HG02938 (cell line): ENCODE data around the gene AHCY.

ENCODE experiments used
- ATAC-seq: cut with Tn5 transposase; IDR thresholded peaks from one replicate; pipeline ENCODE4 v1.9.1; 2021; ENCODE audit warnings: mild to moderate bottlenecking, moderate library complexity; ENCODE audit not compliant: unreplicated experiment

AHCY gene

DNA sequence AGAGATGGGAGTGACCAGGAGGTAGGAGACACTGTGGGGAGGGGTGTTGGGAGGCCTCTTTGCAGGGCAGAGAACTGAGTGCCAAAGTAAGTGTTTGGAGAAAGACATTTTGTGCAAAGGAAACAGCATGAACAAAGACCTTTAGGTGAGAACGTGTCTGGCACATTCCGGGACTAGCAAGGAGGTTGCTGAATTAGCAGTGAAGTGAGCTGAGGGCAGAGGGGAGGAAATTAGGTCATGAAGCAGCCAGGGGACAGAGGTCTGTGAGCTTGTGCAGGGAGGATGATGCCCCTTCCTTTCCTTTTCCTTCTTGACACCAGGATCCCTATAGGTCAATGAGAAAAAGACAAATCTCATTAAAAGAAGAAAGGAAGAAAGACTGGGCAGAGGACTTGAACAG lies 21.4 kb upstream of the AHCY start:
- no peak for ATAC-seq

DNA sequence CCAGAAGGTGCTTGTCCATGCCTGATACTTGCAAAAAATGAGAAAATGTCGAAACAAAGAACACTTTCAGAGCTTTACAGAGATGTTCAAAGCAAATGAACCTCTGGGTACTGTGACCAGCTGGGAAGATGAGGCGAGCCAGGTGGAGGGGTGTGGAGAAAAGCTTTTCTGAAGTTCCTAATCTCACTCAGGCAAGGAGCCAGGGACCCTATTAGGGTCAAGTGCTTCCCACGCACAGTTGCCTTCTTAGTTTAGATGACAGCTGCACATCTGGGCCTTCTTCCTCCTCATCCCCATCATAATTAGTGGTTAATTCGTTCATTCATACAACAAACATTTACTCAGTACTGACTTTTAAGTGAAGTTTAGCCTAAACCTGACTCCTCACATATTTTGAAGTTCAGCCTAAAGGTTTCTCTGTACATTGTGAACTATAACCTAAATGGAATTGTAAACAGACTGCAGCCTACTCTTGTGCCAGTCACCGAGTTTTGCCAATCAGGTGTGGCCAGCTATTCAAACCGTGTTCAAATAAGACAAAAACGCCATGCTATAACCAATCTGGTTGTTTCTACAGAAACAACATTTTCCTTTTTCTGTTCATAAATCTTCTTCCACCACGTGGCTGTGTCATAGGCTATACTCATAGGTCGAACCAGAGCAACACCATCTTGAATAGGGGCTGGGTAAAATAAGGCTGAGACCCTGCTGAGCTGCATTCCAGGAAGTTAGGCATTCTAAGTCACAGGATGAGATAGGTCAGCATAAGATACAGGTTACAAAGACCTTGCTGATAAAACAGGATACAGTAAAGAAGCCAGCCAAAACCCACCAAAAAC lies 19.3 kb upstream of the AHCY start:
- no peak for ATAC-seq

DNA sequence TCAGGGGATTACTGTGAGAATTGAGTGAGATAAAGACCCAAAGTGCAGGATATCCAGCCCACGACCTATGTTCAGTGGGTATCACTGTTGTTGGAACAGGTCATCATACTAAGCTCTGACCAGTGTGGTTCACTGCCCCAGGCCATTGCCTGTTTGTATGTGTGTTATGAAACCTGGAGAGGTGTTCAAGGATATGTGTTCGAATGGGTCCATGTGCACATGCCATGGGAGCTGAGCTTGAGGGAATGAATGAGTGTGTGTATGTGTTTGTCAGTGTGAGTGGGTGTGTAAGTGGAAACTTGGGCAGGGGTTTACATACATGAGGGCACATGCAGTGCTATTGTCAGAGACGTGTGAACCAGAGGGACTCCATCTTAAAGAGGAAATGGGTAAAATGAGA lies 17.7 kb upstream of the AHCY start:
- no peak for ATAC-seq

DNA sequence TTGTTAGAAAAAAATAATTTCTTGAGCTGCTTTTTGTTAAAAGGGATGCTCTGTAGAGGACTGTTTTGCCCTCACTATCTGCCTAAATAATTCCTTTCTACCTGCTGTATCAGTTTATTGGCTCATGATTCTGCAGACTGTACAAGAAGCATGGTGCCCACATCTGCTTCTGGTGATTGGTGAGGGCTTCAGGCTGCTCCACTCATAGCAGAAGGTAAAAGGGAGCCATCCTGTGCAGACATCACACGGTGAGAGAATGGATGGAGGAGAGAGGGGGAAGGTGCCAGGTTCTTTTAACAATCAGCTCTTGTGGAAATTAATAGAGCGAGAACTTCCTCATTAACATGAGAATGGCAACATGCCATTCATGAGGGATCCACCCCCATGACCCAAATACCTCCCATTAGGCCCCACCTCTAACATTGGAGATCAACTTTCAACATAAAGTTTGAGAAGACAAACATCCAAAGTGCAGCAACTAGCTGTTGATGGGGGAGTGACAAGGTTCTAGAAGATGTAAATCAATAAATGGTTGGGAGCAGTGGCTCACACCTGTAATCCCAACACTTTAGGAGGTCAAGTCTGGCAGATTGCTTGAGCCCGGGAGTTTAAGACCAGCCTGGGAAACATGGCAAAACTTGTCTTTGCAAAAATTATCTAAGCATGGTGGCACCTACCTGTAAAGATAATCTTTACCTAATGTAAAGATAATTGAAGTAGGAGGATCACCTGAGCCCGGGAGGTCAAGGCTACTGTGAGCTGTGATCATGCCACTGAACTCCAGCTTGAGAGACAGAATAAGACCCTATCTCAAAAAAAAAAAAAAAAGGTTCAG lies 15.7 kb upstream of the AHCY start:
- no peak for ATAC-seq

DNA sequence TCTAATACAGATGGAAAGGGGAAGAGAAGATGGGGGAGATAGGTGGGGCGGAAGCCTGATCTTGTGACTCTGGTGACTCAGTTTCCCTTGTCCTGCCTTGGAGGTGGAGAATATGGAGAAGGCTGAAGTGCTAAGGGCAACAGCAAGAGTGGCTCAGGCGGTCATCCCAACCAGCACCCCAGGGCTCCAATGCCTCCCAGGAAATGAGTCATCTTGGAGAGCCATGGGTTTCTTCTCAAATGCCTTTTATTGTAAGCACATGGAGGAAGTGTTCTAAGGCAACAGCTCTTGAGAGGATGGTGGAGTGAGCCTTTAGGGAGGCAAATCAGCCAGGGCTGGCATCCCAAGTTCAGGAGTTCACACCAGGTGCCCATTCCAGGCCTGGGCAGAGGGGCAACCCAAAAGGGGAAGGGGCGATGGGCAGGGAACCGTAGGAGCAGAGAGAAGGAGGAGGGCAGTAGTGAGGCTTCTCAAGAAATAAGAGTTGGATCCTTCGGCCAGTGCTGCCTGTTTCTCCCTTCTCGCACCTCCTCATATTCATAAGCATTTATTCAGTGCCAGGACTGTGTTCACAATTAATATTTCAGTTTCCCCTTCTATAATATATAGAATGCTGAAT lies 13.2 kb upstream of the AHCY start:
- no peak for ATAC-seq

DNA sequence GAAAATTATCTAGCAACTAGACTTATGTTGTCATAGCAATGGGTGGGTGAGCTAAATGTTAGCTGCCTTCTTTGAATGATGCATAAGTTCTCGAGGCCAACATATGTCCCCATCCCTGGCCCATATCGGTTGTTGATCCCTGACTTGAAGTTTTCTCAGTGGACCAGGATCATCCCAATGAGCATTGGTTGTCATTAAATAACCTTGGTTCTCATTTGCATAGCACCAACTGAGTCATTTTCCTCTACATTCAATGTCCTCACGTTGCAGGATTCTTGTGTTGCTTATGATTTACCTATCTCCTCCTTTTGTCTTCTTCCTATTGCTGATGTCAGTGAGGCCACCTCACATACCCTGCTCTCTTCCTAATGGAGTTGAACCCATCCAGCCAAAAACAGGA lies 12.1 kb upstream of the AHCY start:
- no peak for ATAC-seq

DNA sequence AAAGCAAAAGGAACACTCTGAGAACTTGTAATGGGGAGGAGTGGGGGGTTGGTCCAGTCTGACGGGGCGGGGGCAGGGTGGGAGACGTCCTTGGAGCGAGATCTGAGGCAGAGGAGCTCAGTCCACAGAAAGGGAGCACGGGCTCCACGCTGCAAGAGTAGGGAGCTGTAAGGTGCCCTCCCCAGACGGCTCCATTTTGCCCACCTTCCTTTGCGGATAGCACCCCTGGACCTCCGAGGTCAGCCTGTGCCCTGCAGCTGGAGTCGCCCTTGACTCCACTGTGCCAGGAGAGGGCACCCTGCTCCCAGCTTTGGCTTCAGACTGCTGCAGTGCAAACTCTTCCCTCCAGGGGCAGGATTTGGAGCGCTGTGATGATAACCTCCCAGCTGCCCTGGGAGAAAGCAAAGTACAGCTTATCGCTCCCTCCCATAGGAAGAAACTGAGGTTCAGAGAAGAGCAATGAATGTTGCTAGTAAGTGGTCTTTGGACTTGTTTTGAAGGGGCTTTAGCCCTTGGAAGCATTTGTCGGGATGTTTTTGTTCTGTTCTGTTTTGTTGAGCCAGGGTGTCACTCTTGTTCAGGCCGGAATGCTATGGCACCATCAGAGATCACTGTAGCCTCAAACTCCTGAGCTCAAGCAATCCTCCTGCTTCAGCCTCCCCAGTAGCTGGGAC lies 9.5 kb upstream of the AHCY start:
- peak; percentile 75 for ATAC-seq

DNA sequence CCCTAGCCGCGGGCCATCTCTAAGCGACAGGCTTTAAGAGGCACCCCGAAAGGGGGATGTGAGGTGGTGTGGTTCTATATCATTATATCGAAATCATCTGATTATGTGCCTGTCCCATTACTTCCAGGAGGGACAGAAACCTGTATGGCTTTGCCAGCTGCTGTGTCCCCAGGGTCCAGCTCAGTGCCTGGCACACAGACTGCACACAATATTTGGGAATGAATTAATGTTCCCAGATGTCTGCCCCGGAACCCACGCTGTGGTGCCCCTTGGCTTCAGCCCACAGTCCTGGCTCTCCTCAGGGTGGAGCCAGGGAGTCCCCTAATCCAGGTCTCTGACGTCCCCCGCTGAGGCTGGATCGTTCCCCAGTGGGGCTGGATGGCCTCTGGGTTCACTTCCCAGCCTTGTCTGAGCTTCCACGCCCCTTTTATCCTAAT lies 8.9 kb upstream of the AHCY start:
- no peak for ATAC-seq

DNA sequence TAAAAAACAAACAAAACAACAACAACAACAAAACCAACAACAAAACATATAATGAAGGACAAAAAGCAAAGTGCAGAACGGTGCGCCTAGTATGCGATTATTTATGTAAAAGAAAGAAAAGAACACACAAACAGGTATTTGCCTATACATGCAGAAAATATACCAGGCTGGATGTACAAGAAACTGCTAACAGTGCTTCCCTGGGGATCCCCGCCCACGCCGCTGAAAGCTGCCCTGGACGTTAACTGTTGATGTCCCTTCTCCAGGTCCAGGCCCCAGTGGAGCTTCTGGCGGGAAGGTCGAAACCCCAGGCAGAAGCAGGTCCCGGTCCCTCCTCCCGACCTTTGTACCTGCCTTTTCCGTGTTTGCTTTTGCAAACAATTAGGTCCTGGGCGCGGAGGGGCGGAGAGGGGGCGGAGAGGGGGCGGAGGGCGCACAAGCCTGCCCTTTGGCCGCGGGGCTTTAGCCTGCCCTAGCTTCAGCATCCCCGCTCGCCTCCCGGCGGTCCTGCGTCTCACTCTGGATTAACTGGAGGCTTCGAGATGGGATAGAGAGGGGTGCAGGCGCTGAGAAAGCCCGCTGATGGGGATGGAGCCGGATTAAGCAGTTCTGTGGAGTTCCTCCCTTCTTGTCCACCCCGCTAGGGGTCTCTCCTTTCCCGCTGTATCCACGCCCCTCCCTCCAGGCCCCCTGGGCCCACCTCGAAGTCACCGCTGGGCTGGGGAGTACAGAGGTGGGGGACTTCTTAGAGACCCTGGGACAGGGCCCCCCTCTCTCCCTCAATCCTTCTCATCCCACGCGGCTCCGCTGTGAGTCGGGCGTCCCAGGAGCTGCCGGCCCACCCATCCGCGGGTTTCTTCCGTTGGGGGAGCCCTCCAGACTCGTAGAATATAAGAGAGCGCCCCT lies 8.2 kb upstream of the AHCY start:
- no peak for ATAC-seq

DNA sequence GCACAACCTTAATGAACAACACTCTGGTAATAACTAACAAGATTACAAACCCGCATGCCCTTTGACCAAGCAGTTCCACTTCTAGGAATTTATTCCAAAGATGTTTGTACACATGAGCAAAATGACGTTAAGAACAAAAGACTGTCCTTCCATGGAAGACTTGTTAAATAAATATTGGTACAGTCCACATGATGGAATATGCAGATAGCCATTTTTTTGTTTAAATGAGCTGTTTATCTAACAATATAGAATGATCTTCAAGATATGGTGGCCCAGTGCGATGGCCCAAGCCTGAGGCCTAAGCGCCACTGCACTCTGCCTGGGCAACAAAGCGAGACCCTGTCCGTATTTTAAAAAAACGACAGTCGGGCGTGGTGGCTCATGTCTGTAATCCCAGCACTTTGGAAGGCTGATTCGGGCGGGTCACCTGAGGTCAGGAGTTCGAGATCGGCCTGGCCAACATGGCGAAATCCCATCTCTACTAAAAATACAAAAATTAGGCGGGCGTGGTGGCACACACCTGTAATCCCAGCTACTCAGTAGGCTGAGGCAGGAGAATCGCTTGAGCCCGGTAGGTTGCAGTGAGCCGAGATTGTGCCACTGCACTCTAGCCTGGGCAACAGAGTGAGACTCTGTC lies 7.4 kb upstream of the AHCY start:
- no peak for ATAC-seq

DNA sequence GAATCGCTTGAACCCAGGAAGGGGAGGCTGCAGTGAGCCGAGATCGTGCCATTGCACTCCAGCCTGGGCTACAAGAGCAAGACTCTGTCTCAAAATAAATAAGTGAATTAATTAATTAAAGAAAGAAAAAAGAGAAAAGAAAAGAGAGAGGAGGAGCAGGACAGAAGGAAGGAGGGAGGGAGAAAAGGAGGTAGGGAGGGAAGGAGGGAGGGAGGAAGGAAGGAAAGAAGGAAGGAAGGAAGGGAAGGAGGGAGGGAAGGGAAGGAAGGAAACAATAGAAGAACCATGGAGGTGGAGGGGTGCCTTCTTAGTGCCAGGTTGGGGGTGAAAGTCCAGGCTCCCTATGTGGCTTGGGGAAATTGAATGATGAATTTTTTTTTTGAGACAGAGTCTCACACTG lies 6.5 kb upstream of the AHCY start:
- ATAC-seq, result no peak

DNA sequence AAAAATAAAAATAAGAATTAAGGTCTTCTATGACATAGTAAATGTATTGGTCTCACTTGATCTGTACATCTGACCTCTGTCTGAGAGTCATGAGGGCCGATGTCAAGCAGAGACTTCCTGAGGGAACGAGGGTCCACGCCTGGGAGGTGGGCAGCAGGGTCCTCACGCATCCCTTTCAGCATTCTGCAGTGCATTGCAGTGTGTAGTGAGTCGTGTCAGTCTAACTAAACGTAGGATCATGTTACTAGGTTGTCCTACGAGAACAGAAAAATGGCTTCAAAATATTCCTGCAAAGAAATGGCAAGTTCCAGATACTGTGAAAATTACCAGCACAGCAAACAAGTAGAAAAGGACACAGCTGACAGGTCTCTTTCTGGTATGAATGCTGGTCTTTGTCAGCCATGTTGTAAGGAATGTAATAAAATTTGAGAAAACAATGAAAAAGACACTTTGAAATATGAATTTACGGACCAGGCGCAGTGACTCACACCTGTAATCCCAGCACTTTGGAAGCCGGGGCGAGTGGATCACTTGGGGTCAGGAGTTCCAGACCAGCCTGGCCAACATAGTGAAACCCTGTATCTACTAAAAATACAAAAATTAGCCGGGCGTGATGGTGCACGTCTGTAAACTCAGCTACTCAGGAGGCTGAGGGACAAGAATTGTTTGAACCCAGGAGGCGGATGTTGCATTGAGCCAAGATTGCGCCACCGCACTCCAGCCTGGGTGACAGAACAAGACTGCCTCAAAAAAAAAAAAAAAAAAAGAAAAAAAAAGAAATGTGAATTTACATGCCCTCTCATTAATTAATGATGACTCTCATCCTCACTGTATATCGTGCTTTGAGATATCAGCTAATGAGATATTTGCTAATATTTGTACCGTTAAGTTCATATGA lies 2.4 kb upstream of the AHCY start:
- ATAC-seq, result no peak

DNA sequence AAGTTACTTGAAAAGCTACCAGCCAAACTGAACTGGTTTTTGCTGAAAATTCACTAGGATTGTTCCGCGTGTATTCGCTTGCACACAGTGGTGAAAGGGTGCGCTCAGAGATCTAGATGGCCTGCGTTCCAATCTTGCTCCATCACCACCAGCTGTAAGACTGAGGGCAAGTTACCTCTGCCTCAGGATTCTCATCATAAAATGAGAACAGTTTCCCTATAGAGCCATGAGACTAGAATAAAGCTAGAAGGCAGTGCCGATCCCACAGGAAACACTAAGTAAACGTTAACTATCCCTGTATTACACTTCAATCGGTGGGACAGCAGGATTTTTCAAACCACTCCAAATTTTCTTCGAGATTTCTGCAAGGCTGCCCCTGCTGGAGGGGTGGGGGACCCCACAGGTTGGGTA lies 838 bp downstream of the AHCY start:
- ATAC-seq, result no peak

DNA sequence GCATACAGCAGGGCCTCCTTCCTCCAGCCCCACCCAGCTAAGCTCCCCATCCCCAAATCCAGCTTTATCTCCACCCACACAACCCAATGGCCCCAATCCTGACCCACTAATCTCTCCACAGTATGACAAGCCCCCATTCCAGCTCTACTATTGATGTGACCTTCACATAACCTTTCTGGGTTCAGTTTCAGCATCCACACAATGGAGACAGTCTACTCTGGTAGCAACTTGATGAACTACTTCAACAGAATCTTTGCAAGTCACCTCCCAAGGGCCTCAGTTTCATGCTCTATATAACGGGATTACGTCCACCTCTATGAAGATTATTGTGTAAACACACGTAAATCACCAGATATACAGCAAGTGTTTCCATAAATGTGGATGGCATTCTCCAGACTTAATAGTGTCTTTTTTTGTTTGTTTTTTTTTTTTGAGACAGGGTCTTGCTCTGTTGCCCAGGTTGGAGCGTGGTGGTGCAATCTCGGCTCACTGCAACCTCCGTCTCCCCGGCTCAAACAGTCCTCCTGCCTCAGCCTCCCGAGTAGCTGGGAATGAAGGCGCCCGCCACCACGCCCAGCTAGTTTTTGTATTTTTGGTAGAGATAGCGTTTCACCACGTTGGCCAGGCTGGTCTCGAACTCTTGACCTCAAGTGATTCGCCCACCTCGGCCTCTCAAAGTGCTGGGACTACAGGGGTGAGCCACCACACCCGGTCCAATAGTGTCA lies 1.4 kb downstream of the AHCY start:
- no peak for ATAC-seq

DNA sequence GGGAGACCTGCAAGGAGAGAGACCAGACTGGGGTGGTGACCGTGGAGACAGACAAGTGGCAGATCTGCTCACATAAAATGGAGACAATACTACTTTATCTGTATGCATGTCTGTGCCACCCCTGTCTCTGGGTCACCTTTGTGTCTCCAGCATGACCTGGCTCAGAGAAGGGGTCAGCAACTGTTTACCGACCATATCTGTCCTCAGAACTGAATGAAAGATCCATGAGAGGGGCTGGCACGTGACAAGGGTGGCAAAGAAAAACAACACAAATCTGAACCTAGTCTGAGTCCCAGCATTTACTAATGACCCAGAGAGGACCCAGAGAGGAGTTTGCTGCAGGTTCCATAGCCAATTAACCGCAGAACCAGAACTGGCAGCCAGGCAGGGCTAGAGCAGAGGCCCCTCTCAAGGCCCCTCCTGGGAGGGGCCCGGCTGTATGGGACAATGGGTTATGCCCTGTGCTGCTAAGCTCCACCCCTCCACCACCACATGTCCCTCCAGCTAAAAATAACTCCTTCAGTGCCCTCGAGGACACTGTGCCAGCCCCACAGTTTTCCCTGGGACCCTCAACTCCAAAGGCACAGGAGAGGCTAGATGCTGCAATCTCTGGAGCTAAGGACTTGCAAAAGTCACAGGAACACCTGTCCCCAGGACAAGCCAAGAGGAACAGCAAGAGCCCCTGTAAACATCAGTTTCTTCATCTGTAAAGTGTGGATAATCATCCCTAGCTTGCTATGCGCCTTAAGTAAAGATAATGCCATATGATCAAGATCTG lies 2.2 kb downstream of the AHCY start:
- no peak for ATAC-seq

DNA sequence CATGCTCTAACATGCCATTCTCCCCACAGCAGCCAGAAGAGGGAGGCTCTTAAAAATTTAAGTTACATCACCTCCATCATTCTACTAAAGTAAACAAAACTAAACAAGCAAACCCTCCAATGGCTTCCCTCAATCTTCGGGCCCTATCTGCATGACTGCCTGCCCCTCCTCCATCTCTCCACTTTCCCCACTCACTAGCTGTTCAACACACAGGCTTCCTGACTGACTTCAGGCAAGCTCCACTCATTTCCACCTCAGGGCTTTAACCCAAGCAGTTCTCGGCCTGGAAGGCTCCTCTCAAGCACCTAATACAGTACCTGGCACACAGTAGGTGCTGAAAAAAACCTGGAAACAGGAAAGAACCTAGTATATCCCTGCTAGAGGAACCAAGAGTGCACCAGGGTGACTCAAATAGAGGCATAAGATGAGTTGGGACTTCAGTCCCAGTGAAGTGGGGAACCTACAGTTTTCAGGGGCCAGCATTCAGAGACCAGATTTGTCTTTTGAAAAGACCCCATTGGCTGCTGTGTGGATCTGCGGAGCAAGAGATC lies 2.8 kb downstream of the AHCY start:
- ATAC-seq, result no peak
